ENCODE data around the gene INTS11.

Gene INTS11

GRCh38 chr1:1287288-1288110 is 37.0 kb downstream of the INTS11 start:
- Histone ChIP-seq H3K27me3 (ENCODE audit: insufficient read depth, low read depth) (peaks cover 44% of the 10 kb centered on the region), H3K9ac (no peak overlapping the region), H4K20me1 (ENCODE audit: insufficient read depth) (no peaks in the 10 kb centered on the region), H3K79me2 (ENCODE audit: insufficient read depth, low read depth) (no peaks in the 10 kb centered on the region), H3K27ac (no peak overlapping the region), H3K36me3 (ENCODE audit: insufficient read depth) (no peaks in the 10 kb centered on the region), H3K4me3 (IDR thresholded peaks at IDR 0.05; ENCODE audit: insufficient read depth, low read depth, low read length) (no peak overlapping the region), H2AFZ (ENCODE audit: low read depth) (no peak overlapping the region), H3K4me2 (no peak overlapping the region), H3K4me1 (ENCODE audit: low read depth, poor library complexity, severe bottlenecking) (peaks cover 25% of the 10 kb centered on the region)
- TF ChIP-seq CTCF (conservative IDR thresholded peaks at IDR 0.05; ENCODE audit: low read depth, low read length): no peak

GRCh38 chr1:1286313-1287261 is 37.9 kb downstream of the INTS11 start:
- no peak overlapping the region for H3K4me3 ChIP-seq (IDR thresholded peaks at IDR 0.05; ENCODE audit: insufficient read depth, low read depth, low read length)
- H3K4me2 ChIP-seq: no peak overlapping the region
- no peak for TF ChIP-seq CTCF (conservative IDR thresholded peaks at IDR 0.05; ENCODE audit: low read depth, low read length)

GRCh38 chr1:1285611-1286311 is 38.7 kb downstream of the INTS11 start:
- Histone ChIP-seq H3K36me3 (ENCODE audit: insufficient read depth) (no peaks in the 10 kb centered on the region), H3K27ac (no peak overlapping the region), H3K27me3 (ENCODE audit: insufficient read depth, low read depth) (peaks cover 43% of the 10 kb centered on the region), H3K4me2 (no peak overlapping the region), H3K79me2 (ENCODE audit: insufficient read depth, low read depth) (no peaks in the 10 kb centered on the region), H3K4me1 (ENCODE audit: low read depth, poor library complexity, severe bottlenecking) (peaks cover 11% of the 10 kb centered on the region), H4K20me1 (ENCODE audit: insufficient read depth) (no peaks in the 10 kb centered on the region), H3K9ac (no peak overlapping the region), H2AFZ (ENCODE audit: low read depth) (no peak overlapping the region), H3K4me3 (IDR thresholded peaks at IDR 0.05; ENCODE audit: insufficient read depth, low read depth, low read length) (no peak overlapping the region)
- no peak for TF ChIP-seq CTCF (conservative IDR thresholded peaks at IDR 0.05; ENCODE audit: low read depth, low read length)

More at GRCh38 chr1:1286313-1287261, 37.9 kb downstream of the INTS11 start:
- H4K20me1 ChIP-seq (ENCODE audit: insufficient read depth): no peaks in the 10 kb centered on the region
- H3K36me3 ChIP-seq (ENCODE audit: insufficient read depth): no peaks in the 10 kb centered on the region
- H3K4me1 ChIP-seq (ENCODE audit: low read depth, poor library complexity, severe bottlenecking): peaks cover 19% of the 10 kb centered on the region
- H3K27ac ChIP-seq: no peak overlapping the region
- H3K27me3 ChIP-seq (ENCODE audit: insufficient read depth, low read depth): peaks cover 49% of the 10 kb centered on the region
- H3K79me2 ChIP-seq (ENCODE audit: insufficient read depth, low read depth): no peaks in the 10 kb centered on the region
- H3K9ac ChIP-seq: no peak overlapping the region
- no peak overlapping the region for H2AFZ ChIP-seq (ENCODE audit: low read depth)

- no peak overlapping the region for H3K4me3 ChIP-seq (IDR thresholded peaks at IDR 0.05; ENCODE audit: insufficient read depth, low read depth, low read length)
- no peaks in the 10 kb centered on the region for H4K20me1 ChIP-seq (ENCODE audit: insufficient read depth)
- no peak for TF ChIP-seq CTCF (conservative IDR thresholded peaks at IDR 0.05; ENCODE audit: low read depth, low read length)
- no peaks in the 10 kb centered on the region for H3K79me2 ChIP-seq (ENCODE audit: insufficient read depth, low read depth)
- H3K4me1 ChIP-seq (ENCODE audit: low read depth, poor library complexity, severe bottlenecking): peaks cover 5% of the 10 kb centered on the region
- peaks cover 37% of the 10 kb centered on the region for H3K27me3 ChIP-seq (ENCODE audit: insufficient read depth, low read depth)
- no peaks in the 10 kb centered on the region for H3K36me3 ChIP-seq (ENCODE audit: insufficient read depth)
- H2AFZ ChIP-seq (ENCODE audit: low read depth): no peak overlapping the region
- no peak overlapping the region for H3K27ac ChIP-seq
- no peak overlapping the region for H3K9ac ChIP-seq
- H3K4me2 ChIP-seq: no peak overlapping the region
These were observed 39.3 kb downstream of the INTS11 start for GRCh38 chr1:1285102-1285571.
